Activated T-cell treated with anti-CD3 and anti-CD28 coated beads, Interleukin-2, amount 50 U/mL, for 72 hours (primary cell): ENCODE measurements around the gene YTHDF1. TPM values are rescaled to one million over a fixed set of nuclear protein-coding genes. Genes with fewer than 3 reads are reported as not detected.
"Not testable (repeated sequence)": the region's sequence is repeated elsewhere in the genome, so short reads cannot be mapped to it uniquely, and the experiment has no call there.

Experiments
- ATAC-seq, 2 donors: fragments of 150-1000 bp; cut with Tn5 transposase; replicated peaks in 1 of 2; 2 replicates each; pipeline ENCODE4 v1.10.0; 2021; ENCODE audit warnings: moderate library complexity in 2 of 2, mild to moderate bottlenecking in 1 of 2
- DNase-seq, 2 donors: peaks; one replicate each; pipeline ENCODE4 v3.0.0; 2021 to 2022; ENCODE audit warnings: mixed read lengths in 1 of 2
- H3K27ac Mint-ChIP-seq: one replicate; pipeline ENCODE4 v1.8.0; 2022; ENCODE audit warnings: mild to moderate bottlenecking, moderate library complexity, mixed read lengths
- H3K27me3 Mint-ChIP-seq: one replicate; pipeline ENCODE4 v1.8.0; 2022; ENCODE audit warnings: low read depth, mixed read lengths
- H3K36me3 Mint-ChIP-seq, 2 donors: one replicate each; pipeline ENCODE4 v1.8.0; 2022; ENCODE audit warnings: mixed read lengths in 2 of 2, mild to moderate bottlenecking in 1 of 2; ENCODE audit not compliant: insufficient read depth in 2 of 2
- H3K4me1 Mint-ChIP-seq: one replicate; pipeline ENCODE4 v1.8.0; 2022; ENCODE audit warnings: low read depth, mixed read lengths
- H3K4me3 Mint-ChIP-seq, 2 donors: one replicate each; pipeline ENCODE4 v1.8.0; 2022; ENCODE audit warnings: mild to moderate bottlenecking in 2 of 2, mixed read lengths in 2 of 2, moderate library complexity in 2 of 2
- H3K9me3 Mint-ChIP-seq, 2 donors: one replicate each; pipeline ENCODE4 v1.8.0; 2022; ENCODE audit warnings: mixed read lengths in 2 of 2
- total RNA-seq, 2 donors: library from RNA; stranded (reverse); gene quantifications; one replicate each; pipeline ENCODE4 v1.2.3, GENCODE V29; 2022

YTHDF1 gene
- total RNA-seq, 2 donors from 2014 or later, result 39.1 to 43.2 TPM

GRCh38 chr20:63230800-63231268 lies 14.9 kb upstream of the YTHDF1 start:
- Mint-ChIP-seq H3K4me1 (no peaks in the 10 kb centered on the region), H3K4me3 (no peak overlapping the region), H3K27me3 (peaks cover 41% of the 10 kb centered on the region), H3K36me3 (no peaks in the 10 kb centered on the region), H3K9me3 (no peaks in the 10 kb centered on the region), H3K27ac (no peak overlapping the region)
- ATAC-seq (no peak), DNase-seq (peak in 1 of 2 donors; percentile 12)

- Mint-ChIP-seq H3K4me1 (no peaks in the 10 kb centered on the region), H3K27ac (no peak overlapping the region), H3K27me3 (peaks cover 41% of the 10 kb centered on the region), H3K9me3 (no peaks in the 10 kb centered on the region), H3K4me3 (no peak overlapping the region), H3K36me3 (no peaks in the 10 kb centered on the region)
- ATAC-seq (no peak), DNase-seq (no peak)
Observed at GRCh38 chr20:63228806-63229205, 12.9 kb upstream of the YTHDF1 start.

- Mint-ChIP-seq H3K4me1 (no peaks in the 10 kb centered on the region), H3K9me3 (no peaks in the 10 kb centered on the region), H3K27me3 (peaks cover 39% of the 10 kb centered on the region), H3K27ac (no peak overlapping the region), H3K36me3 (no peaks in the 10 kb centered on the region), H3K4me3 (no peak overlapping the region)
- no peak for DNase-seq
- ATAC-seq, result no peak
Observed at GRCh38 chr20:63227260-63227659, 11.3 kb upstream of the YTHDF1 start.

- H3K4me1 Mint-ChIP-seq, result no peaks in the 10 kb centered on the region
Observed at GRCh38 chr20:63226042-63226943, 10.4 kb upstream of the YTHDF1 start.

GRCh38 chr20:63225082-63225454 lies 9.1 kb upstream of the YTHDF1 start:
- ATAC-seq, result no peak
- Mint-ChIP-seq H3K27ac (no peak overlapping the region), H3K9me3 (no peaks in the 10 kb centered on the region), H3K4me1 (no peaks in the 10 kb centered on the region), H3K36me3 (no peaks in the 10 kb centered on the region), H3K27me3 (peaks cover 23% of the 10 kb centered on the region), H3K4me3 (no peak overlapping the region)
- DNase-seq, result no peak

More at GRCh38 chr20:63226042-63226943, 10.4 kb upstream of the YTHDF1 start:
- DNase-seq (no peak), ATAC-seq (no peak)
- no peaks in the 10 kb centered on the region for H3K36me3 Mint-ChIP-seq
- H3K27me3 Mint-ChIP-seq, result peaks cover 30% of the 10 kb centered on the region
- no peak overlapping the region for H3K4me3 Mint-ChIP-seq
- H3K27ac Mint-ChIP-seq, result no peak overlapping the region
- H3K9me3 Mint-ChIP-seq, result no peaks in the 10 kb centered on the region

- Mint-ChIP-seq H3K4me1 (no peaks in the 10 kb centered on the region), H3K27me3 (peaks cover 20% of the 10 kb centered on the region), H3K9me3 (no peaks in the 10 kb centered on the region), H3K36me3 (no peaks in the 10 kb centered on the region), H3K4me3 (no peak overlapping the region), H3K27ac (no peak overlapping the region)
- DNase-seq (no peak), ATAC-seq (no peak)
Observed at GRCh38 chr20:63224412-63225081, 8.6 kb upstream of the YTHDF1 start.

- DNase-seq (no peak), ATAC-seq (no peak)
- Mint-ChIP-seq H3K36me3 (no peaks in the 10 kb centered on the region), H3K27me3 (peaks cover 12% of the 10 kb centered on the region), H3K9me3 (no peaks in the 10 kb centered on the region), H3K4me3 (no peak overlapping the region), H3K4me1 (no peaks in the 10 kb centered on the region), H3K27ac (no peak overlapping the region)
Observed at GRCh38 chr20:63223826-63224207, 7.9 kb upstream of the YTHDF1 start.

GRCh38 chr20:63223121-63223825 lies 7.3 kb upstream of the YTHDF1 start:
- Mint-ChIP-seq H3K4me3 (no peak overlapping the region), H3K9me3 (no peaks in the 10 kb centered on the region), H3K4me1 (no peaks in the 10 kb centered on the region), H3K36me3 (no peaks in the 10 kb centered on the region), H3K27me3 (peaks cover 8% of the 10 kb centered on the region), H3K27ac (no peak overlapping the region)
- DNase-seq (peak; percentile 53 to 56), ATAC-seq (peak; percentile 53 to 55)

- Mint-ChIP-seq H3K9me3 (no peaks in the 10 kb centered on the region), H3K4me3 (no peak overlapping the region), H3K27ac (no peak overlapping the region), H3K27me3 (peaks cover 8% of the 10 kb centered on the region), H3K4me1 (no peaks in the 10 kb centered on the region), H3K36me3 (no peaks in the 10 kb centered on the region)
- ATAC-seq (no peak), DNase-seq (no peak)
Observed at GRCh38 chr20:63222541-63222940, 6.6 kb upstream of the YTHDF1 start.

GRCh38 chr20:63221400-63222053 lies 5.6 kb upstream of the YTHDF1 start:
- H3K36me3 Mint-ChIP-seq, H3K27me3 Mint-ChIP-seq: not testable (repeated sequence)

GRCh38 chr20:63220696-63221399 lies 4.9 kb upstream of the YTHDF1 start:
- peaks cover 8% of the 10 kb centered on the region for H3K27me3 Mint-ChIP-seq

More at GRCh38 chr20:63221400-63222053, 5.6 kb upstream of the YTHDF1 start:
- ATAC-seq, H3K9me3 Mint-ChIP-seq, H3K4me1 Mint-ChIP-seq, H3K4me3 Mint-ChIP-seq, DNase-seq, H3K27ac Mint-ChIP-seq: not testable (repeated sequence)

GRCh38 chr20:63219866-63220521 lies 4.1 kb upstream of the YTHDF1 start:
- H3K4me3 Mint-ChIP-seq, result no peak overlapping the region
- no peak for ATAC-seq
- H3K9me3 Mint-ChIP-seq, result no peaks in the 10 kb centered on the region
- H3K36me3 Mint-ChIP-seq, result peaks cover 0 to 3% of the 10 kb centered on the region in 2 donors
- no peak for DNase-seq
- no peak overlapping the region for H3K27ac Mint-ChIP-seq
- H3K27me3 Mint-ChIP-seq, result peaks cover 8% of the 10 kb centered on the region
- peaks cover 9% of the 10 kb centered on the region for H3K4me1 Mint-ChIP-seq

More at GRCh38 chr20:63220696-63221399, 4.9 kb upstream of the YTHDF1 start:
- ATAC-seq (no peak), DNase-seq (no peak)
- Mint-ChIP-seq H3K36me3 (no peaks in the 10 kb centered on the region), H3K4me3 (no peak overlapping the region), H3K4me1 (peaks cover 9% of the 10 kb centered on the region), H3K9me3 (no peaks in the 10 kb centered on the region), H3K27ac (no peak overlapping the region)
